Mesothelial cell of epicardium (in vitro differentiated cells): ENCODE data around the gene FHIT. TPM values are rescaled to one million over a fixed set of nuclear protein-coding genes. Genes with fewer than 3 reads are reported as not detected.

Experiments used
- DNase-seq, 2 experiments: peaks; one replicate each; pipeline ENCODE4 v3.0.0; 2021; ENCODE audit warnings: low spot score in 2 of 2; ENCODE audit not compliant: unreplicated experiment in 2 of 2
- H3K27ac Mint-ChIP-seq: 2 replicates; pipeline ENCODE4 v1.8.0; 2021; ENCODE audit warnings: mixed read lengths
- H3K27me3 Mint-ChIP-seq: 2 replicates; pipeline ENCODE4 v1.8.0; 2021; ENCODE audit warnings: low read depth, mixed read lengths
- H3K36me3 Mint-ChIP-seq: 2 replicates; pipeline ENCODE4 v1.8.0; 2021; ENCODE audit warnings: mixed read lengths
- H3K4me1 Mint-ChIP-seq: 2 replicates; pipeline ENCODE4 v1.8.0; 2021; ENCODE audit warnings: mixed read lengths
- H3K4me3 Mint-ChIP-seq: 2 replicates; pipeline ENCODE4 v1.8.0; 2021; ENCODE audit warnings: mild to moderate bottlenecking, moderate library complexity, mixed read lengths
- H3K9me3 Mint-ChIP-seq: 2 replicates; pipeline ENCODE4 v1.8.0; 2021; ENCODE audit warnings: mixed read lengths
- CTCF ChIP-seq: fragments of 200-600 bp; sonication (generic); IDR thresholded peaks from one replicate; pipeline ENCODE4 v1.5.0; 2021; ENCODE audit warnings: antibody characterized with exemption; ENCODE audit not compliant: unreplicated experiment
- total RNA-seq: library from RNA; stranded (reverse); gene quantifications from 3 replicates; pipeline ENCODE4 v1.2.1, GENCODE V29; 2021

Gene FHIT
- total RNA-seq, 1 donor from 2014 or later: 10.7 TPM

- H3K27ac Mint-ChIP-seq: no peak overlapping the region
- no peaks in the 10 kb centered on the region for H3K27me3 Mint-ChIP-seq
- no peaks in the 10 kb centered on the region for H3K36me3 Mint-ChIP-seq
- DNase-seq: no peak
- no peak overlapping the region for H3K4me3 Mint-ChIP-seq
- TF ChIP-seq CTCF: no peak
- H3K4me1 Mint-ChIP-seq: peaks cover 42% of the 10 kb centered on the region
- H3K9me3 Mint-ChIP-seq: no peaks in the 10 kb centered on the region
Observed at GRCh38 chr3:60319179-60319858, 931.9 kb downstream of the FHIT start.

GRCh38 chr3:60316121-60316797, 935.0 kb downstream of the FHIT start:
- Mint-ChIP-seq H3K36me3 (no peaks in the 10 kb centered on the region), H3K4me1 (peaks cover 36% of the 10 kb centered on the region), H3K27me3 (no peaks in the 10 kb centered on the region), H3K4me3 (no peak overlapping the region), H3K27ac (no peak overlapping the region), H3K9me3 (no peaks in the 10 kb centered on the region)
- no peak for TF ChIP-seq CTCF
- no peak for DNase-seq

DNA sequence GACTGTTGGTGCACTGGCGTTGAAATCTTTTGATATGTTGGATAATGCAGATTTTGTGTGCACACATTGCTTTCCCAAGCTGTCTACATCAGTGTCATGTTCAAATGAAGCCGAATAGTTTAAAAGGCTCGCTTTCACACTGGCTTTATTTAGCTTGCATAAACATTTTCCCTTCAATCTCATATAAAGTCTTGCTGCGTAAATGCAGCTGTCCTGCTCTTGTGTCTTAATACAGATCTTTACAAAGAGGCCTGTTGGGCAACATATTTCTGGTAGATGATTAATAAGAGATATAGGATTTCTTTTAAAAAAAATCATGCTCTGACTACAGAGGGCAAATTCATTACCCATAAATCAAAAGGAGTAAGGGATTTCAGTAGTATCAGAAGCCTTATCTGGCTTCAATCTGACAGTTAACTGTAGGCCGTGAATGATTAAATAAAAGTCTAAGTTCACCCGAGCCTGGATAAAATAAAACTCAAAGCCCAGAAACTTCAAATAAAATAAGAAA, 937.2 kb downstream of the FHIT start:
- no peak for DNase-seq
- Mint-ChIP-seq H3K9me3 (no peaks in the 10 kb centered on the region), H3K27ac (peak overlapping the region; percentile 78), H3K36me3 (no peaks in the 10 kb centered on the region), H3K27me3 (peaks cover 8% of the 10 kb centered on the region), H3K4me1 (peaks cover 36% of the 10 kb centered on the region), H3K4me3 (no peak overlapping the region)
- no peak for TF ChIP-seq CTCF

GRCh38 chr3:60313231-60313798, 937.9 kb downstream of the FHIT start:
- Mint-ChIP-seq H3K36me3 (no peaks in the 10 kb centered on the region), H3K27me3 (peaks cover 8% of the 10 kb centered on the region), H3K9me3 (no peaks in the 10 kb centered on the region), H3K4me1 (peaks cover 36% of the 10 kb centered on the region), H3K27ac (peak overlapping the region; percentile 78), H3K4me3 (no peak overlapping the region)
- no peak for DNase-seq
- no peak for TF ChIP-seq CTCF

- Mint-ChIP-seq H3K27me3 (peaks cover 8% of the 10 kb centered on the region), H3K4me3 (no peak overlapping the region), H3K27ac (no peak overlapping the region), H3K4me1 (peaks cover 25% of the 10 kb centered on the region), H3K9me3 (no peaks in the 10 kb centered on the region), H3K36me3 (no peaks in the 10 kb centered on the region)
- no peak for TF ChIP-seq CTCF
- no peak for DNase-seq
Observed at GRCh38 chr3:60309539-60310268, 941.5 kb downstream of the FHIT start.
